WTC11 (cell line): ENCODE measurements around the gene MAPK8IP1.

Experiments used
- NFE2L1 ChIP-seq: sonication (generic); formaldehyde crosslinking; IDR thresholded peaks from 2 replicates; pipeline ENCODE4 v1.8.1; 2023; ENCODE audit warnings: missing genetic modification reagents
- TEAD4 ChIP-seq: sonication (generic); formaldehyde crosslinking; IDR thresholded peaks from 2 replicates; pipeline ENCODE4 v1.8.0; 2022; ENCODE audit warnings: mild to moderate bottlenecking, missing genetic modification reagents

GRCh38 chr11:45899086-45899447 is 13.6 kb downstream of the MAPK8IP1 start:
- TF ChIP-seq TEAD4 (CRISPR knock-in tag) (no peak), NFE2L1 (CRISPR knock-in tag) (no peak)
